ENCODE measurements around the gene ITFG2.

Gene ITFG2

DNA sequence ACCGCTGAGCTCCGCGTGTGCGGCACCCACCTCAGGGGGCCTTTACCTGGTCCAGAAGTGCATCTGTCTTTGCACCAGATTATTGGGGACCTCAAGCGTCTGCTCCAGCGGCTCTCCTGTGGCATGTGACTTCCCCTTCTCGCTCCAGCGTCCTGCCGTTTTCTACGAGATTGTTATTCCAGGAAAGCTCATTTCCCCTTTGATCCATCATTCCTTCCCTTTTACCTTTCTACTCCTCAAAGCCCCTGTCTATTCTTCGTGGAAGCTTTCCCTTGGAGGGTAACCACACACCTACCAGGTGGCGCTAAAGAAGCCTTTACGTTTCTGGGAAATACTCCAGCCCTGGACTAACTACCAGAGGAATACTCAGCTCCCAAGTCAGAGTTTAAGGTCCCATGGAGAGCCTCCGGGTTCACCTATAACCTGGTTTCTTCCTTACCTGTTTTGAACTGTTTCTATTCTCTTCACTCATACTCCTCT is 16.2 kb upstream of the ITFG2 start:
- TF ChIP-seq TAF1 (IDR thresholded peaks at IDR 0.05; ENCODE audit: low read depth) (no peak), YY1 (IDR thresholded peaks at IDR 0.05; ENCODE audit: low read depth) (no peak), CREB1 (IDR thresholded peaks at IDR 0.05; ENCODE audit: low read depth) (no peak), EGR1 (IDR thresholded peaks at IDR 0.05) (no peak), EP300 (IDR thresholded peaks at IDR 0.05; ENCODE audit: borderline replicate concordance) (no peak), RAD21 (IDR thresholded peaks at IDR 0.05; ENCODE audit: low read depth) (no peak), ZBTB7A (IDR thresholded peaks at IDR 0.05; ENCODE audit: low read depth) (no peak), USF1 (IDR thresholded peaks at IDR 0.05) (no peak), TCF12 (IDR thresholded peaks at IDR 0.05; ENCODE audit: low read depth) (no peak), TEAD4 (IDR thresholded peaks at IDR 0.05) (no peak), CEBPB (IDR thresholded peaks at IDR 0.05) (no peak), FOXM1 (IDR thresholded peaks at IDR 0.05; ENCODE audit: borderline replicate concordance, low read depth) (no peak), NFIC (IDR thresholded peaks at IDR 0.05) (no peak)
- TF ChIP-seq, protein P1, sequence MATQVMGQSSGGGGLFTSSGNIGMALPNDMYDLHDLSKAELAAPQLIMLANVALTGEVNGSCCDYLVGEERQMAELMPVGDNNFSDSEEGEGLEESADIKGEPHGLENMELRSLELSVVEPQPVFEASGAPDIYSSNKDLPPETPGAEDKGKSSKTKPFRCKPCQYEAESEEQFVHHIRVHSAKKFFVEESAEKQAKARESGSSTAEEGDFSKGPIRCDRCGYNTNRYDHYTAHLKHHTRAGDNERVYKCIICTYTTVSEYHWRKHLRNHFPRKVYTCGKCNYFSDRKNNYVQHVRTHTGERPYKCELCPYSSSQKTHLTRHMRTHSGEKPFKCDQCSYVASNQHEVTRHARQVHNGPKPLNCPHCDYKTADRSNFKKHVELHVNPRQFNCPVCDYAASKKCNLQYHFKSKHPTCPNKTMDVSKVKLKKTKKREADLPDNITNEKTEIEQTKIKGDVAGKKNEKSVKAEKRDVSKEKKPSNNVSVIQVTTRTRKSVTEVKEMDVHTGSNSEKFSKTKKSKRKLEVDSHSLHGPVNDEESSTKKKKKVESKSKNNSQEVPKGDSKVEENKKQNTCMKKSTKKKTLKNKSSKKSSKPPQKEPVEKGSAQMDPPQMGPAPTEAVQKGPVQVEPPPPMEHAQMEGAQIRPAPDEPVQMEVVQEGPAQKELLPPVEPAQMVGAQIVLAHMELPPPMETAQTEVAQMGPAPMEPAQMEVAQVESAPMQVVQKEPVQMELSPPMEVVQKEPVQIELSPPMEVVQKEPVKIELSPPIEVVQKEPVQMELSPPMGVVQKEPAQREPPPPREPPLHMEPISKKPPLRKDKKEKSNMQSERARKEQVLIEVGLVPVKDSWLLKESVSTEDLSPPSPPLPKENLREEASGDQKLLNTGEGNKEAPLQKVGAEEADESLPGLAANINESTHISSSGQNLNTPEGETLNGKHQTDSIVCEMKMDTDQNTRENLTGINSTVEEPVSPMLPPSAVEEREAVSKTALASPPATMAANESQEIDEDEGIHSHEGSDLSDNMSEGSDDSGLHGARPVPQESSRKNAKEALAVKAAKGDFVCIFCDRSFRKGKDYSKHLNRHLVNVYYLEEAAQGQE (IDR thresholded peaks at IDR 0.05; ENCODE audit: low read depth) = no peak
- TF ChIP-seq, protein P2, sequence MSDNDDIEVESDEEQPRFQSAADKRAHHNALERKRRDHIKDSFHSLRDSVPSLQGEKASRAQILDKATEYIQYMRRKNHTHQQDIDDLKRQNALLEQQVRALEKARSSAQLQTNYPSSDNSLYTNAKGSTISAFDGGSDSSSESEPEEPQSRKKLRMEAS (IDR thresholded peaks at IDR 0.05) = no peak

DNA sequence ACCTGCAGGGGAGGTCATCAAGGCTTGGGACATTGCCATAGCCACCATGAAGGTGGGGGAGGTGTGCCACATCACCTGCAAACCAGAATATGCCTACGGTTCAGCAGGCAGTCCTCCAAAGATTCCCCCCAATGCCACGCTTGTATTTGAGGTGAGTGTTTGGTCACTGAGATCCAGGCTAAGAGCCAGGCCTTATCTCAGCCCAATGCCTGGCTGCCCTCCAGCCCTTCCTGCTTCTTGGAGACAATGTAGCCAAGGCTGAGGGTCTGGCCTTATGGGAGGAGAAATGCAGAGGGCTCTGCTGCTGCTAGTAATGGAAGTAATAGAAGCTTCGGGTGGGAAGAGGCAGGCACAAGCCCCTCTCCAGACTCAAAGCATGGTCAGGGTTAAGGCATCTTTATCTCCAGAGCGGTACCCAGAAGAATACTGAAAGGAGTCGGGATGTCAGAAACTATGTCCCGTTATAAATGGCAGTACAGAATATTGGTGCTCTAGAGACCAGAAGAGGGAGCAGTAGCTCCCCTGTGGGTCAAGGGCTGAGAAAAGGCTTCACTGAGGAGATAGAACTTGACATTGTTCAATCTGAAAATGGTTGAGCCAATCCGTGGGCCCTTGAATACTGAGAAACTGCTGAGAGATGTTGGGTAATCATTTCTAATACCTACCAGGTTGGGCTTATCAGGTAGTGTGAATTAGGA is 14.6 kb upstream of the ITFG2 start:
- TF ChIP-seq USF1 (IDR thresholded peaks at IDR 0.05) = no peak
- no peak for TF ChIP-seq ZBTB7A (IDR thresholded peaks at IDR 0.05; ENCODE audit: low read depth)
- no peak for TF ChIP-seq TAF1 (IDR thresholded peaks at IDR 0.05; ENCODE audit: low read depth)
- TF ChIP-seq, protein P1 (IDR thresholded peaks at IDR 0.05; ENCODE audit: low read depth) = no peak
- TF ChIP-seq EGR1 (IDR thresholded peaks at IDR 0.05) = no peak
- no peak for TF ChIP-seq TCF12 (IDR thresholded peaks at IDR 0.05; ENCODE audit: low read depth)
- TF ChIP-seq RAD21 (IDR thresholded peaks at IDR 0.05; ENCODE audit: low read depth) = no peak
- TF ChIP-seq, protein P2 (IDR thresholded peaks at IDR 0.05) = no peak
- TF ChIP-seq TEAD4 (IDR thresholded peaks at IDR 0.05) = no peak
- TF ChIP-seq NFIC (IDR thresholded peaks at IDR 0.05) = no peak
- TF ChIP-seq CEBPB (IDR thresholded peaks at IDR 0.05) = no peak
- no peak for TF ChIP-seq YY1 (IDR thresholded peaks at IDR 0.05; ENCODE audit: low read depth)
- TF ChIP-seq CREB1 (IDR thresholded peaks at IDR 0.05; ENCODE audit: low read depth) = no peak
- no peak for TF ChIP-seq FOXM1 (IDR thresholded peaks at IDR 0.05; ENCODE audit: borderline replicate concordance, low read depth)
- TF ChIP-seq EP300 (IDR thresholded peaks at IDR 0.05; ENCODE audit: borderline replicate concordance) = no peak

DNA sequence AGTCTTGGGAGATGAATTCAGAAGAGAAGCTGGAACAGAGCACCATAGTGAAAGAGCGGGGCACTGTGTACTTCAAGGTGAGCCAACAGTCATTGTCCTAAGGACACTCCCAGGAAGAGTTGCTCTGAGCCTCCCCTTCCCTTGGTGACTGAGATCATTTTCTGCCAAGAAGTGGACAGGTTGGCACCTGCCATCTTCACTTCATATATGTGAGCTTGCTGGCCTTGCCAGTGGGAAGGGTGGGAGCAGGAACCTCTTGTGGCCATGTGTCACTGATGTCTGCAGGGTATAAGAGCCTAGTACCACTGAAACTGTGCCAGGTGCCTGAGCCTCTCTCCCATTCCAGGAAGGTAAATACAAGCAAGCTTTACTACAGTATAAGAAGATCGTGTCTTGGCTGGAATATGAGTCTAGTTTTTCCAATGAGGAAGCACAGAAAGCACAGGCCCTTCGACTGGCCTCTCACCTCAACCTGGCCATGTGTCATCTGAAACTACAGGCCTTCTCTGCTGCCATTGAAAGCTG is 12.4 kb upstream of the ITFG2 start:
- TF ChIP-seq ZBTB7A (IDR thresholded peaks at IDR 0.05; ENCODE audit: low read depth) (no peak), TCF12 (IDR thresholded peaks at IDR 0.05; ENCODE audit: low read depth) (no peak), YY1 (IDR thresholded peaks at IDR 0.05; ENCODE audit: low read depth) (no peak), NFIC (IDR thresholded peaks at IDR 0.05) (no peak), RAD21 (IDR thresholded peaks at IDR 0.05; ENCODE audit: low read depth) (no peak), EGR1 (IDR thresholded peaks at IDR 0.05) (no peak), CREB1 (IDR thresholded peaks at IDR 0.05; ENCODE audit: low read depth) (no peak), CEBPB (IDR thresholded peaks at IDR 0.05) (no peak), TAF1 (IDR thresholded peaks at IDR 0.05; ENCODE audit: low read depth) (no peak), USF1 (IDR thresholded peaks at IDR 0.05) (no peak)
- TF ChIP-seq, protein P1 (IDR thresholded peaks at IDR 0.05; ENCODE audit: low read depth) = no peak
- TF ChIP-seq, protein P2 (IDR thresholded peaks at IDR 0.05) = no peak
